Dermis blood vessel endothelial cell (primary cell): ENCODE data around the gene TIMM44. TPM values are rescaled to one million over a fixed set of nuclear protein-coding genes. Genes with fewer than 3 reads are reported as not detected.
"Not testable (repeated sequence)": the region's sequence is repeated elsewhere in the genome, so short reads cannot be mapped to it uniquely, and the experiment has no call there.

ENCODE experiments used
- DNase-seq: peaks from one replicate; pipeline ENCODE4 v3.0.0; 2010
- total RNA-seq: library from RNA; depleted of rRNA; stranded (reverse); fragments of >200 nt; gene quantifications from 2 replicates; pipeline ENCODE4 v1.2.3, GENCODE V29; 2014

Gene TIMM44
- total RNA-seq, 1 donor from 2014 or later, result 53.4 TPM

DNA sequence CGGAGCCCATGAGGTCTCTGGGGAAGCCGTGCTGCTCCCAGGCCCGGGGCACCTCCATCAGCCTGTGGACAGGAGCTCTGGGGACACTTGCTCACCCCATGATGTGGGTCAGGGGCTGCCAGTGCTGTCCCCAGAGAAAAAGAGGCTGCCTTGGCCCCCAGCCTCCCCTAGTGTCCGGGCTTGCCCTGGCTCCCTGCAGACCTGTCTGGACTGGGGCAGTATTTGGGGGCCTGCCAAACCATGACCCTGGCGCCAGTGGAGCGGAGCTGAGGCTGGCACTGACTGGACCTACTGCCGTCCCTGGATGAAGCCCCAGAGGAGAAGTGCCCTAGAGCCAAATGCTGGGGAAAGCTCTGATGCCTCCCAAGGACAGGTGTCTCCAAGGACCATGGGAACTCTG is 31.6 kb upstream of the TIMM44 start:
- no peak for DNase-seq

DNA sequence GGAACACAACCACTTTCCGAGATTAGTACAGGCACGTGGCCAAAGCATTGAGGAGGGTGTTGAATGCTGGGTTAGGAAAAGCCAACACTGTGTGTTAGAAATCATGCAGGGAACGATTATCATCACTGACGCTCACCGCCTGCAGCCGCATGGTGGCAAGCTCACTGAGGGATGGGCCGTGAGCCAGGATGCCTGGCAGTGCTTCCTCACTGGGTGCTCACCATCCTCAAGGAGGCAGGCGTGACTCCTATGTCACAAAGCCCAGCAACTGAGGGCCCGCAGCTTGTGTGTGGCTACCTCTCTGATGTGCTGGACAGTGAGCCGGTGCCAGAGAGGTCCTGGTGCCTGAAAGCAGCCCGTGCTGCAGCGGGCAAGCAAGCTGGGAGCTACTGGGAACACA is 30.4 kb upstream of the TIMM44 start:
- no peak for DNase-seq

DNA sequence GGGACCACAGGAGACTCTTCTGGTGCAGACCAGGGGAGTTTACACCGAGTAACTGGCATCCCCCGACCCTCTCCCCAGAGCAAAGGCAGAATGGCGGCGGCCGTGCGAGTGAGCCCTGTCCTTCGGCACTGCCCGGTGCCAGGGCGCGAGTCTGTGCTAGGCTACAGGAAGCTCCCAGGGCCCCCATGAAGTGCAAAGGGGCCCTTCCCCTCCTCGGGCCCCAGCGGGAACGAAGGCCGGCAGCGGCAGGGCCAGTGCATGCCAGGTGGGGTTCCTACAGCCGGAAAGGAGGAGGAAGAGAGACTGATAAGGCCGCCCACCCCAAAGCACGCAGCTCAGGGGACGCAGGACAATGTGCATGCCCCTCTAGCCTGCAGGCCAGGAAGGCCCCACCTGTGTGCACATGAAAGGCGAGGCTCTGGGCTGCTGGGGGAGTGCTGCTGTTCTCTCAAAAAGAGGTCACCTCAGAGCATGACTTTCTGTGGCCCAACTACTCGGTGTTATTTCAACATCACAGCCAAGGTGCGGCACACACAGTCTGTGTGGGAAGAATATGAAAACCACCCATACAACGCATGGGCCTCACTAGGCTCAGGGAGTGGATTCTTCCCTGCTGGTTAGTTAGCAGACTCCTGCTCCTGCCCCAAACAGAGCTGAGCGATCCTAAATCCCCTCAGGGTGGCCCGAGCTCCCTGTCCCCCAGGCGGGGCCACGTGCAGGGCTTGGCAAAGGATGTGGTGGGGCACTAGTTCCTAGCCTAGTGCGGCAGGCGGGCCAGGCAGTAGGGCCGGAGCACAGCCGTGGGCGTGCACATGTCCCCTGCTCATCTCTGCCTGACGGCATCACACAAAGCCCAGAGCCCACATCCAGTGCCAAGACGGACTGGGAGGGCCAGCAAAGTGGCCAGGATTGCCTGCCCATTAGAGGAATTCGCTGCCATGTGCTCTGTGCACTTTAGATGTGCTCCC is 28.4 kb upstream of the TIMM44 start:
- no peak for DNase-seq

DNA sequence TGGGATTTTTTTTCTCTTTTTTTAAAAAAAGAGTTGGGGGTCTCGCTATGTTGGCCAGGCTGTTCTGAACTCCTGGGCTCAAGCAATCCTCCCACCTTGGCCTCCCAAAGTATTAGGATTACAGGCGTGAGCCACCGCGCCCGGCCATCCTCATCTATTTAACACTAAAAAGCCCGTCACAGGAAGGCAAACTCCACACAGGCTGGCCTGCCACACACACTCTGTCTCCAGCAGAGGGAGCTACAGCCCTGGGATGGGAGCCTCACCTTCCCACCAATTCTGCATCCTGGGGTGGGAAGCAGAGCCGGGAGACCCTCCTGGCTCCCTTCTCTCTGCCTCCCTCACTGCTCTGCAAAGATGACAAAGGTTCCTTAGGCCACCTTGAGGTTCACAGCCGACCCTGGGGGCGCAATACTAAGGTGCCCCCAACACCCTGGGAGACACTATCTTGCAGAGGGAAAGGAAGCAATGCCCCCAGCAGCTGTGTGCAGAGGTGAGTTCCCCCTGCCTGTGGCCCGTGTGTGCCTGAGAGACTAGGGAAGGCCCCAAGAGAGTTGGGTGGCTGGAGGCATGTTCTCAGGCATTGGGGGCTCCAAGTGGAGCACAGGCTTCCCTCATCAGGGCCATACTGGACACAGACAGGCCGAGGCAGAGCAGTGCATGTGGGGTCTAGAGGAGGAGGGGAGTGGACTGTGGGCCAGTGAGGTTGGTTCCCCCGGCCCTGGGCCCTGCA is 27.4 kb upstream of the TIMM44 start:
- peak; percentile 69 for DNase-seq

DNA sequence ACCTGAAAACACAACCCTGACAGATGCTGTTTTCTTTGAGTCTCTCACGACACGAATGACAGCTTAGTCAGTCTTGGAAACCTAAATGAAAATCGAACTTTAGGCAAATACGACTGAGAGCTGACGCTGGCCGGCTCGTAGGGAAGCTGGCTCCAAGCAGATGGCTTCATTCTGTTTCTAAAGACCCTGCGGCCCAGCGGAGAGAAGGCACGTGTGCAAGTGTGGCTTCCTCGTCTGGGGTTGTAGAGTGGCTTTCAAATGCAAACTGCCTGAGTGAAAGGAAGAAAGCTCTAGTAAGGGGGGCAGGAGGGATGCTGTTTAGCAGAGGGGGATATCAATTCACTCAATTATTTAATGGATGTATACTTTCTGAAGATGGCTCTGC is 26.1 kb upstream of the TIMM44 start:
- no peak for DNase-seq

DNA sequence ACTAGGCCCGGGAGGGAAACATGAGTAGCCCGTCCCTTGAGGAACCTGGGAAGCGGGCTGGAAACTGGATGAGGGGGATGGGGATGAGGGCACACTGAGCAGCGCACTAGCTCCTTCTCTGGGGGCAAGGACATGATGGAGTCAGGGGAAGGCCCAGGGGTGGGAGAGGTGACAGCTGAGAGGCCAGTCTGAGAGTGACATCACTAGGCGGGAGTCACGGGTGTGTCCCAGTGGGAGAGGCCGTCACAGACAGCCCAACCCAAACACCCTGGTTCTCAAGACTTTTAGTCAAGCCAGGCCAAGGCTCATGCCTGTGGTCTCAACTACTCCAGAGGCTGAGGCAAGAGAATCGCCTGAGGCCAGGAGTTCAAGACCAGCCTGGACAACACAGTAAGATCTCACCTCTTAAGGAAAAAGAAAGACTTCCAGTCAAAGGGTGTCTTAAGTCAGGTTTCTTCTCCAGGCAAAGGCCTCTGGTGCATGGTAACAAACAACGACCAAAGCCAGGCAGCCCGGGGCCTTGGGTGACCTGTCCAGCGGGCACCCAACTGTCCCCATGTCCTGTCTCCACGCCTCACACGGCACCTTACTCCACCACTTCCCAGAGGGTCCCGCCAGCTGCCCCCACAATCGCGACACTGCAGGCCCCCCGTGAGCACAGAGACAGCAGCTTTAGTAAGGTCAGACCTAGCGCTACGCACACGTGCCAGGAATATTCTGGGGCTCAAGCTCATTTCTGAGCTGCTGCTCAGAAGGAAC is 25.5 kb upstream of the TIMM44 start:
- DNase-seq, result no peak

DNA sequence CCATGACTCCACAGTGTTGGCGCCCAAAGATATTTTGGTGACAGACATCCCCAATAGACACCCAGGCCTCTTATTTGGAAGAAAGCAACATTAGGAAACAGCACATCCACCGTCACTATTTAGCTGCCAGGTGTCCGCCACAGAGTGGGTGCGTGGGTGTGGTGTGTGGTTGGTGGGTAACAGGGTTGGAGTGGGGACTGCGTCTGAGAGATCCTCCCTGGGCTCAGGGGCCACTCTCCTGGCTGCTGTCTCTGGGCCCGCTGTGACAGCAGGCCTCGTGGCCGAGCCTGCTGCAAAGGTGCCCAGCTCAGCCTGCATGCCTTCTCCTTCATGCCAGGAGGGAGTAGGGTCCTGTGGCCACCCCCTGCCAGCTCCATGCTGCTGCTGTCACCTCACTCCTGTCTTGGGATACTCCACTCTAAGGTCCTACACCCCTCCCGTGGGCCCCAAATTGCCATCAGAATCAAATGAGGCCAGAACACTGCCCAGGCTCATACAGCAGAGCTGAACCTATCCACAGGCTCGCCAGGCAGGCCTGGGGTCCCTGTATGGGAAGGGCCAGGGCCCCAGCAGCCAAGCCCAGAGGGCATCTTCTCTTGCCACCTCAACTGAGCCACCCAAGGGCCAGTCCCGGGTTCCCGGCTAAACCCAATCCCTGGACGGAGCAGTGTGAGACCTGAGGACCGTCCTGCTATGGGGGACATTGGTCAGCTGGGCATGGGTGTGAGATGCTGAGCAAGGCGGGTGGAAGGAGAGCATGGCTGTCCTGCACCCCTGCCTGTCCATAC is 24.7 kb upstream of the TIMM44 start:
- no peak for DNase-seq

DNA sequence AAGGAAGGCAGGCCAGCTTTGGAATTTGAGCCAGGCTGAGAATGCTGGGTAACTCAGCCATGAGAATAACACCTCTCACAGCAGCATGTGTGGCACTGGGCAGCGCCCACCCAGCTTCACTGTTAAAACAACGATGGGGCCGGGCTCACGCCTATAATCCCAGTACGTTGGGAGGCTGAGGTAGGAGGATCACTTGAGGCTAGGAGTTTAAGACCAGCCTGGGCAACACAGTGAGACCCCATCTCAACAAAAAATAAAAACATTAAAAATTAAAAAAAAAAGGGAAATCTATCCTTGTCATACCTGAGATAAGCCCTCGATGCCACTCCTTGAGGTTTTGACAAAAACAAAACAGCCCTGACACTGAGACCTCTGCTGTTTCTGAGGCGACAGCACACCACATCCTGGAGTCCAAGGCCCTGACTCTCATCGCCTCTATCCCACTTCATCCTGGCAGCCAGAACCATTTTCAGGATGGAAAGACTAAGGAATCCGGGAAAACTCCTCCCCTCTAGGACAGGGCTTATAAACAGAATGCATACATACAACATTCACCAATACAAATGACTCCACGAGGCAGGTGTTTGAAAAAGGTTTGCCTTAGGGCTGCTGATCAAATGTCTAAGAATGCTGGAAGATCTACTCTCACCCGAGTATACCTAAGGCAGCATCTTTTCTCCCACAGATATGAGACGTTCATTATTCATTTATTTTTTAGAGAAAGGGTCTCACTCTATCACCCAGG is 22.6 kb upstream of the TIMM44 start:
- DNase-seq, result no peak

DNA sequence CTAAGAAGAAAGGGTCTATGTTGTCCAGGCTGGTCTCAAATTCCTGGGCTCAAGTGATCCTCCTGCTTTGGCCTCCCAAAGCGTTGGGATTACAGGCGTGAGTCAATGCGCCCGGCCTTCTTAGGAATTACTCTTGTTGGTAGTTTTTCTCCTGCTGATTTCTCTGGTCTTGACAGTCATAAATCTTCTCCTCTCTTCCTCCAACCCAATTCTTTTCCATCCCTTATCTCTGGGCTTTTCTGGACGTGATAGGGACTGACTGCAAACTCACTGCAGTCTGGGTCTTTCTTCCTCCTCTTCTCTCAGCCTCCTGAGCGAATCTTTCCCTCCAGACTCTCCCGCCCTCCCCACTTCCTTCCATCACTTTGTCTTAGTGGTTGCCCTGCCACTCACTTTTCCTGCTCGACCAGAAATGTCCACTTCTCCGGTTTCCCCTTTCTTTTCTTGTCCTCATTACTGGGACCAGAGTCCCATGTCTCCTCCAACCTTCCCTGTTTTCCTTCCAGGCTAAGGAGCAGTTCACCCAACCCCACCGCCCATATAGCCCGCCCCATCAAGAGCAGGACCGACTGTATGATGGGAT is 21.9 kb upstream of the TIMM44 start:
- DNase-seq, result no peak

DNA sequence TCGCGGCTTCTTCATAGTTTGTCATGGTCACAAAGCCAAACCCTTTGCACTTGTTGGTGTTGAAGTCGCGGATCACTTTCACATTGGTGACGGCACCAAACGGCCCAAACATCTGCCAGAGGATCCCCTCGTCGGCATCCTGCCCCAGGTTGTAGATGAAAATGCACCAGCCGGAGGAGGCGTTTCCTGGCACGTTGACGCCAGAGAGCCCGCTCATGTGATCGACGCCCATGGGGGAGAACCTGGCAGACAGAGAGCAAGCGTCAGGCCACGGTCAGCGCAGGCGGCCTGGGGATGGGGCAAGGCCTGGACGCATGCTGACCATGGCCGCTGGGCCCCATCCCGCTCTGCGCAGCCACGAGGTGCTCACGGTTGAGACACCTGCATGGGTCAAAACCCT is 20.1 kb upstream of the TIMM44 start:
- DNase-seq, result no peak

DNA sequence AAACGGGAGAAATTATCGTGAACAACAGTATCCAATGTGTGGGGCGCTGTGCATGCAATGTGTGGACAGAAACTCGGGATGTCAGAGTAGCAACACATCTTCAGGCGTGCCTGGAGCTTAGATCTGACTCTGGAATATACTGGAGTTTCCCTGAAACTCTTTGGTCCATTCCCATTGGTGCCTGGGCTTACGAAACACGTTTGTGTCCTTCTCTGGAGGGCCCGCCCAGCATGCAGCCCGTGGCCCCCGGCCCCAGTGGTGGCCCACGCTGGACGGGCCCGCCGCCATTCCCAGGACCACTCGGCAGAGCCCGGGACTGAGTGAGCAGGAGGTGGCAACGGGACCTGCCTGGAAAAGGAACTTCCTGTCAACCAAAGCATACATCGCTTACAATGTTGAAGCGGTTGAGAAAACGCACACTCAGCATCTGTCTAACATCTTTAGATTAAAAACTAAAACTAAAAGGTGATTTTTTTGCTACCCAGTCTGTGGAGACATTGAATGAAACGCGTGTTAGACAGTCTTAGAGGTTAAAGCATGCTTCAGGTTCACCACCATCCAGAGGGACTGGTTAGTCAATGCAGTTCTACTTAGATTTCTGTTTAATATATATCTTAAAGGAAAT is 19.3 kb upstream of the TIMM44 start:
- no peak for DNase-seq

DNA sequence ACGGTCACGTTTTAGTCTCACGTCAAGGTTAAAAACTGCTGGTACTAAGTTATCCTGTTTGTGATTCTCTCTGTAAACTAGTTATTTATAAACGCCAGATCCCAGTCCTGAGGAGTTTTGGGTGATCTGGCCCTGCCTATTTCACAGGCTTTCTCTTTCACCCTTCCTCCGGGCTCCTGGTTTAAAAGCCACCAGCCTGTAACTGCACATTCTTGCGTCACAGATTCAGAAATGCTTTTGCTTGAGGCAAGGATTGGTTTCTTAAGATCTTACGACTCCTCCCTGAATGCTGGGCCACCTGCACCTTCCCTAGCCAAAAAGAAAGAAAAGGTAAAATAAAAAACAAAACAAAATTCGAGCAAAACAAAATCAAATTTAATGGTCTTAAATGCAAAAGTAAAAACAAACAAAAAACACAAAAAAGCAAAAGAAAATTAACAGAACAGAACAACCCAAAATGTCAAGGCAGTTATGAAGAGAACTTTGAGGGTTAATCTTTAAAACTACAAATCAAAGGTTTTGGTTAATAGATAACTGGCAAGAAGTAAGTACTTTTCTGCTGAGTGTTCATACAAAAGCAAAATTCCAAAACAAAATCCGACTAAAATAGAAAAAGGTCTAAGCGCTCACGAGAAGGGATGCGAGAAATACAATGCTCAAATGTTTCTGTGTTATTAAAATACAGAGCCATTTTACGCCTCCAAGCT is 18.6 kb upstream of the TIMM44 start:
- DNase-seq, result no peak

DNA sequence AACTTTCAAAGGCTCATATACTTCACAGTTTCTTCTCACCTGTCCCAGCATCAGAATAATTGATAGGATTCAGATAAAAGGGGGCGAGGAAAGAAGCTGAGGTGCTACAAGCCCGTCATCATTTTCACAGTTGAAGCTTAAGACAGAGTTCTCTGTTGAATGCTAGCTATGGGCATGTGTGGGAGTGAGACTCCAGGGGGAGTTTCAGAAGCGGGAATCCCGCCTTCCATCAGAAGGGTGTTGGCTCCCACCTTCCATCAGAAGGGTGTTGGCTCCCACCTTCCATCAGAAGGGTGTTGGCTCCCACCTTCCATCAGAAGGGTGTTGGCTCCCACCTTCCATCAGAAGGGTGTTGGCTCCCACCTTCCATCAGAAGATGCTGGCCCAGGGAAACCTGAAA is 17.6 kb upstream of the TIMM44 start:
- DNase-seq, result not testable (repeated sequence)

DNA sequence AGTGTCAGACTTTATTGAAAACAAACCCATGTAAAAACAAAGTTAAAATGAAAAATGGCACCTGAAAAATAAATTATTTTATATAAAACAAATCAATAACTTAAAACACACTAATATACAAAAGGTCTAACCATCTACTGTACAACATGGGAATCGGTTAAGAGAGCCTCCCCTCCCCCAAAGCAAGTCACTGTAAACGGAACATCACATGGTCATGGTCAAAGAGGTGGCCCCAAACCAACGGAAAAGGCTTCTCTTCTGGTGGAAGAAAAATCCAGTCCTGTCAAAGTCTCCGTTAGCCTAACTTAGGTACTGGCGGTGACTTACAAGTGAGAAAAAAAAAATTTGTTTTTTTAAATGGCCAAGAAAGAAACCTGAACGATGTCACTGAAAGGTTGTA is 15.7 kb upstream of the TIMM44 start:
- no peak for DNase-seq

DNA sequence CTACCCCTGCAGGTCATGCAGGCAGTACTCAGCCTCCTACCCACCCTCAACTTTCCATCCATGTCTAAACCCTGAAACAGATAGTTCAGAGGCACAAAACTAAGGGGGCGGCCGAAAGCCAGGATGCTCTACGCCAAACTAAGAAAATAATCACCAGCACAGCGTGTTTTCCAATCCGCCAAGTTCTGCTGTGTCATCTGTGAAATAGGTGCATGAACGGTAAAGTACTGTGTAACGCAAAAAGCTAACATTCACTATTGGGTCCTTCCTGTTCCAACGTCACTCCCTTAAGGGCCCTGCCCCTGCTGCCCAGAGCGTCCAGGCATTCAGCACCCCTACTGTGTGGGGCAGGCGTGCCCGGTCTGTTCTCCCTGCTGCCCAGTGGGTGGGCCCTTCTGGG is 12.2 kb upstream of the TIMM44 start:
- no peak for DNase-seq

DNA sequence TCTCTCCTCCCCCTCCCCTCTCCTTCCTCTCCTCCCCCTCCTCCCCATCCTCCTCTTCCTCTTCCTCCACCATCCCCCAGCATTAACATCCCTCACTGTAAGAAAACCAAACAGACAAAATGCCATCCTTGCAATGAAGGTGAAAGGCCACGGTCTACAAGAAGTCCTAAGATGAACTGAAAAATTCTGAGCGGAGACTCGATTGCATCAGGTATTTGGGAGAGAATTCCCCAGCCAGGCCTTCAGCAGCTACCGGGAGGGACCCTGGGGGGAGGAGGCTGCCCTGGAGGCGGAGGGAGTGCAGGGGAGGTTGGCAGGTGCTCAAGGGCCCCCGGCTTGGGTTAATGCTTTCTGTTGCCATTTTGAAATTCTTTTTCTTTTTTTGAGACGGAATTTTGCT is 10.1 kb upstream of the TIMM44 start:
- no peak for DNase-seq

DNA sequence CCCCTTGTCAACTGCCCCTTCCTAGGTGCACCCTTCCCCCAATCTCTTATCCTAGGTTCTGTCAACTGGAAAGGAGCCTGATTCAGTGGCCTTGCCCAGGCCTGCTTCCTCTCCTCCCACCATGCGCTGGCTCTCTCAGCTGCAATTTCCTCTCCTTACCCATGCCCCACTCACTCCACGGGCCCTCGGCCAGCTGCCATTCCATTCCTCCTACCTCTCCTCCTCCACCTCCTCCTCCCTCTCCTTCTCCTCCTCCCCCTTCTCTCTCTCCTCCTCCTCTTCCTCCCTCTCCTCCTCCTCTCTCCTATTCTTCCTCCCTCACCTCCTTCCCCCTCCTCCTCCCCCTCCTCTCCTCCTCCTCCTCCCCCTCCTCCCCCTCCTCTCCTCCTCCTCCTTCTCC is 9.6 kb upstream of the TIMM44 start:
- peak; percentile 58 for DNase-seq

DNA sequence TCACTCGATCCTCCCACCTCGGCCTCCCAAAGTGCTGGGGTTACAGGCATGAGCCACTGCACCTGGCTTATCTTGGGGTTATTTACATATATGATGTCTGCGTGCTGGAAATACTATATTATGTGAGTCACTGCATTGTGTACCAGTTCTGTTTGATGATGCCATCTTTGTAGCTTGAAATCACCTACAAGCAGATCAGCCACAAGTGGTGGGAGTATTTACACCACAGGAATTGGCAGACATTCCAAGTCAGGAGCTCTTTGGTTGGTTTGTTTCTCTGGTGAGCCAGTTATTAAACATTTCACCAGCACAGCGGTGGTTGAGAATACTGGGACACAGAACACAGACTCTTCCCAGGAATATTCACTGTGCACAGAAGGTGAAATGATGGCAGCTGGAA is 4.5 kb upstream of the TIMM44 start:
- DNase-seq, result no peak

DNA sequence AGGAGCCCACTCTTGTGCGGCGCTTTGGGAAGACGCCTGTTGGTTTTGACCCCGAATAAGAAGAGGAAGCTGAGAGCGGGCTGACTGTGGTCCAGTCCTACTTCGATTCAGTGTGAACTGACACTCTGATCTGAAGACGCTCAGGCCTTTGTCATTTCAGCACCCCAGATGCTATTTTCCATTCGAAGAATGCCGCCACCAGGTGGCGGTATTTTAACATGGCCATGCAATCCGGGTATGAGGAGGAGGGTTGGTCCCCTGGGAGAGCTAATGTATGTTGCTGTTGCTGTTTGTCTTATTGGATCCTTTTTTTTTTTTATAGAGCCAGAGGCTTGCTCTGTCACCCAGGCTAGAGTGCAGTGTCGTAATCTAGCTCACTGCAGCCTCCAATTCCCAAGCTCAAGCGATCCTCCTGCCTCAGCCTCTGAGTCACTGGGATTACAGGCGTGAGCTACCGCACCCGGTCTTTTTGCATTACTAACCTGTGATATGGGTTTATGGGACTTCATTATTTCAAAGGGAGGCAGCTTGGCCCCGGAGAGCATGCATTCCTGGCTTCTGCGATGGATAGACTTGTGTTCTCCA is 803 bp upstream of the TIMM44 start:
- peak; percentile 92 for DNase-seq

DNA sequence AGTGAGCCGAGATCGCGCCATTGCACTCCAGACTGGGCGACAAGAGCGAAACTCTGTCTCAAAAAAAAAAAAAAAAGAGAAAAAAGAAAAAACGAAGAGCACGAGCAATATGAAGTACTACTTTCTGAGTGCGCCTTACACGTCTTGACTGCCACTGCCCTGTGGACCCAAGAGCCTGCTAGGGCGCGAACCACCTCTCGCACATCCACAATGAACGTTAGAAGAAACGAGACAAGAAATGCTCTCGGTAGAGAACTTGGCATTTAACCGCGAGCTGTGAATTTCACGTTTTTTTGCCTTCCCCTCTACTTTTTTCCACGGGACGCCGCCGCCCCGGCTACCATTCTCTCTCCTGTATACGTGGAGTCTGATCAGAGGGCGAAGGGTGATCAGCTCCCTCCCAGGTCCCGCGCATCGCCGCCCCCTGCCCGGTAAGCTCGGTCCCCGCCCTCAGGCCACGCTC is 454 bp downstream of the TIMM44 start:
- peak; percentile 17 for DNase-seq
